GM10847 (cell line): Measurements from ENCODE around the gene NCKIPSD.

Experiments
- POLR2A ChIP-seq: IDR thresholded peaks from 2 replicates; pipeline ENCODE4 v1.6.1; 2011; ENCODE audit not compliant: insufficient read length; ENCODE audit errors: extremely low read depth

Gene NCKIPSD

GRCh38 chr3:48639944-48640606 lies 45.6 kb downstream of the NCKIPSD start:
- TF ChIP-seq POLR2A = no peak

- TF ChIP-seq POLR2A = no peak
Measured at GRCh38 chr3:48637305-48637704, 48.4 kb downstream of the NCKIPSD start.

DNA sequence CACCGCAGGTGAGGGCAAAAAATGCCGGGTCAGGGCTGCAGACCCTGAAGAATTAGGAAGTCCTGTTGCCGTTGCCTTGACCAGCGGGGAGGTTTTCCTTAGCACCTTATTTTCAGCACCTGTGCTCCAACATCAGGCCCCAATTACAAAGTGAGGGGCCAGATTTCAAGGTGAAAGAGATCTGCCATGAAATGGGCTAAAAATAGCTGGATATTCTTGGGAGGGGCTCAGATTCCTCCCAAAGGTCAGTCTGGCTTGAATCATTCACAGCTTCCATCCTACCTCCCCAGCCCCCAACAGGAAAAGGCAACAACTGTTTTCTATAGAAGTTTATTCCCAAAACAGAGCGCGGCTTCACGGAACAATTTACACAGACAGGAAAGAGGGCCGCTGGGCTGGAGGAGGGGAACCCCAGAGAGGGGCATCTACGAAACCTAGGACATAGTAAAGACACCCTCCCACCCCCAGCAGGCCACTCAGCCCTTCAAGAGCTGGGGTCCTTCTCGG lies 49.5 kb downstream of the NCKIPSD start:
- no peak for TF ChIP-seq POLR2A

GRCh38 chr3:48635222-48636021 lies 50.3 kb downstream of the NCKIPSD start, which contains the start of gene SLC26A6:
TSS of gene SLC26A6 (minus strand) at chr3:48635461. CDS start at chr3:48635393, 68 bp downstream.
- TF ChIP-seq POLR2A = peak; percentile 30

DNA sequence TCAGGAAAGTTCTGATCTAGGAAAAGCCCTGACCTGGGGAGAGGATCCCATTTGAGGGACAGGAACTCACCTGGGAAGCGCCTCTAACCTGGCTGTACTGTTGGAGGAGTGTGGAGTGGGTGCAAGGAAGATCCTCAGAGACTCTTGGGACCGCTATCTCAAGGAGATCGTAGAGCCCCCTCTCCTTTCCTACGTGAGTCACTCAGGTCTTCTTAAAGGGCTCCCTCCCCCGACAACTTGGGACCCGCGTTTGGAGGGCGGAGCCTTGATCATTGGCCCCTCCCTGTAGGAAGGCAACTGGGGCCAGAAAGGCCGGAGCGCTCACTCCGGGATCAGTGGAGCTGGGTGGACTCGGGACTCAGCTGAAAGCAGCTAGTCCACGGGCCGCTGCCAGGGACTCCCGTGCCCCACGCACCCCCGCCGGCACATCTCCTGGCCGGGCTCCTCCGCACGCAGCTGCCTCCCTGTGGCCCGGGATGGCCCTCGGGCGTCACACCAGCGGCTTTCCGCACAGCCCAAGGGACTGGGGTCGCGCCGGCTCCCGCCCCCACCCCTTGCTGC lies 51.0 kb downstream of the NCKIPSD start:
- no peak for TF ChIP-seq POLR2A

DNA sequence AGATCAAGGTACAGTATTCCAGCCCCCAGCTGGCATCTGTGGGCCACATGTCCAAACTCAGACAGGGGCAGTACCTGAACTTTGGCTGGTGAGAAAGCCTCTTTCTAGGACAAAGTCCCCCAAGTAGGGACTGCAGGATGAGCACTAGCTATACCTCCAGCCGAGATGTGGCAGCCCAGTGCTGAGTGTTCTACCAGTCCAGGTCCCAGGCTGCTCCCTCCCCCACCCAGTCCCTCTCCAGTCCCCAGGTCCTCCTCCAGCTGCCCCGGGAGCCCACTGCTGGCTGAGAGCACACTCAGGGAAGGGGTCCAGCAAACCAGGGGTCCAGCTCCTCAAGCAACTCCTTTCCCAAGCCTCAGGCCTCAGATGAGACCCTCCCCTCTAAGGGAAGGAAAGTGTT lies 52.0 kb downstream of the NCKIPSD start:
- no peak for TF ChIP-seq POLR2A

DNA sequence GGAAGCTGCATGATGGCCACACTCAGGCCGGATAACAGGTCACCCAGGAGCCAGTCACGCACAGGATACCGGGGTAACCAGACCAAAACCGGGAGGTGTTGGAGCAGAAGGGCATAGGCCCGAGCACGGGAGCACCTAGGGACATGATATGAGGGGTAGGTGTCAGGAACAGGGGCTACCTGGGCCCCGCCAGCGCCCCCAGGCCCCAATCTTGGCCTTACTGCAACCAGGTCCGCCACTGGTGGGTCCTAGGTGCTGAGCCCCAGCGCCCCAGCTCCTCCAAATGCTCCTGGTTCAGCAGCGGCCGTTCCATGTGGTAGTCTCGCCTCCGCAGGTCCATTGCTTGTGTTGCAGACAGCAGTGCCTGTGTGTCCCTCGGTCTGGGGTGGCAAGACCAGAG lies 52.5 kb downstream of the NCKIPSD start:
- no peak for TF ChIP-seq POLR2A

DNA sequence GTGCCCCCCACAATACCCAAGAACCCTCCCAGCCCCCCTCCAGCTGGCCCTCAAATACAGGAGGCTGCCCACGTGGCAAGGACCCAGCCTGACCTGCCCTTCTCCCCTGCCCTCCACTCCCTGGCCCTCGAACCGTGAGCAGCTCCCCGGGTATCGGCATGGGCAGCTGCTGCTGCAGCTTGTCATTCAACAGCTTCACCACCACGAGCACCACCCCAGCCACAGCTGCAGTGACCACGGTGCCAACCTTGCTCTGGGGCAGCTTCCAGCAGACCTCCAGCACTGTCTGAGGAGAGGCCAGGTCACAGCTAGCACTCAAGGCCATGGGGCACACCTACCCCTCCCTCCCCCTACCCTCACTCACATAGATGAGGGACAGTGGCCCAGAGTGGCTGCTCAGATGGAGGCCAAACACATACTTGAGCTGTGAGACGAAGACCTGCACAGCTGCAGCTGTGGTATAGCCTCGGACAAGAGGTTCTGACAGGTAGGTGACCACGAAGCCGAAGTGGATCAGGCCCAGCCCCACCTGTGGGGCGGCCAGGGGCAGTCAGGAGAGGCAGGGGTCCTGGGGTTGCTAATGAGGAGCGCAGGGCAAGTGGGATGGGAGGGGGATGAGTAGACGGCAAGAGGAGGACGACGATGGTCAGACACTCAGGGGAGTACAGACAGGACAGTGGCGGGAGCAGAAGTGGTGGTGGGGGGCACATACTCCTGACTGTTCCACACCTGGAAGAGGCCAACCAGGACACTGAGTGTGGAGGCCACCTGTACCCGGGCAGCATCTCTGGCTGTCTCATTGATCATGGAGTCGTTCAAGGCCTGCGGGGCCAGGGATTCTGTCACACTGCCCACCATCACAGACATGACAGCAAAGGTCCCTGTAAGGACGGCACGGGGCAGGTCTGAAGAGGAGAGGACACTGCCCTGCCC lies 53.9 kb downstream of the NCKIPSD start:
- TF ChIP-seq POLR2A = no peak

DNA sequence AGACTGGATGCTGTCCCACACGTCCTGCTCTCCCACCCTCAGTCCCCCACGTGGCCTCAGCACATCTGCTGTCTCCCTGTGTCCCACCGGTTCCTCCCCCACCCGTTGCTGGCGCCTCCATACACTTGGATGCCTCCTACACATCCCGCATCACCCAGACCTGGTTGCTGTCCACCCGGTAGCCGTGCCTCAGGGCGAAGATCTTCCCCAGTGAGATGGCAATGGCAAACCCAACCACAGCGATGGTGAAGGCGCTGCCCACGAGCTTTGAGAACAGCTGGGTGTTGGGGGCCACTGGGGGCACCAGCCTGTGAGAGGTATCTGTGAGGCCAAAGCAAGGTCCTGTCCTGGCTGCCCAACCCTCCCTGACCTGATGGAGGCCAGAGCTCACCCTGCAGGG lies 54.9 kb downstream of the NCKIPSD start:
- no peak for TF ChIP-seq POLR2A

DNA sequence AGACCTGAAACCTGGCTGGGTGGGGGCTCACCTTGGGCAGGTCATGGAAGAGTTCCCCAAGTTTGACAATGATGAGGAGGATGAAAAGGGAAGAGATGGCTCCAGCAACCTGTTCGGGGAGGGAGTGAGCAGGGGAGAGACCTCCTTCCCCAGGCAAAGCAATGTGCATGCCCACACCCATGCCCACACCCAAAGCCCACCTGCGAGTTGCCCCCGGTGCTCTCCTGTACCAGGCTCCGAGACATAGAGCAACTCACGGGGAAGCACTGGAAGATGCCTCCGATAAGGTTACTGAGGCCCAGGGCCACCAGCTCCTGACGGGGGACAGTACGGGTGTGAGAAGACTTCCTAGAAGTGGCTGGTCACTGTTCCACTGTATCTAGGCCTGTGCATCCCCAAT lies 55.3 kb downstream of the NCKIPSD start:
- no peak for TF ChIP-seq POLR2A

DNA sequence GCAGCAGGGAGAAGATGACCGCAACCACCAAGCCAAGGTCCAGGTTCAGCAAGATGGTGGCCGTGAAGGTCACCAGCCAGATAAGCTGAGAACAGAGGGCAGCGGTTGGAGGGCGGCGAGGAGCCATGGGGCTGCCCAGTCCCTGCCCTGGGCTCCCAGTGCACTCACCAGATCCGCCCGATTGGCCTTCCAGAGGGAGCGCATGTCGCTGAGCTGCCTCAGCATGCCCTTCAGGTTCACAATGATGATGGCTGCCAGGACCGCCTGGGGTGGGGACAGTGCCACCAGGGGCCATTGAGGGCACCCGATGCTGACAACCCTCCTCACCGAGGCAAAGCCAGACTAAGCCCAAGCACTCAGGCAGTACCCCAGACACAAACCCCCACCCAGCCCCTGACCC lies 55.8 kb downstream of the NCKIPSD start:
- TF ChIP-seq POLR2A = no peak

DNA sequence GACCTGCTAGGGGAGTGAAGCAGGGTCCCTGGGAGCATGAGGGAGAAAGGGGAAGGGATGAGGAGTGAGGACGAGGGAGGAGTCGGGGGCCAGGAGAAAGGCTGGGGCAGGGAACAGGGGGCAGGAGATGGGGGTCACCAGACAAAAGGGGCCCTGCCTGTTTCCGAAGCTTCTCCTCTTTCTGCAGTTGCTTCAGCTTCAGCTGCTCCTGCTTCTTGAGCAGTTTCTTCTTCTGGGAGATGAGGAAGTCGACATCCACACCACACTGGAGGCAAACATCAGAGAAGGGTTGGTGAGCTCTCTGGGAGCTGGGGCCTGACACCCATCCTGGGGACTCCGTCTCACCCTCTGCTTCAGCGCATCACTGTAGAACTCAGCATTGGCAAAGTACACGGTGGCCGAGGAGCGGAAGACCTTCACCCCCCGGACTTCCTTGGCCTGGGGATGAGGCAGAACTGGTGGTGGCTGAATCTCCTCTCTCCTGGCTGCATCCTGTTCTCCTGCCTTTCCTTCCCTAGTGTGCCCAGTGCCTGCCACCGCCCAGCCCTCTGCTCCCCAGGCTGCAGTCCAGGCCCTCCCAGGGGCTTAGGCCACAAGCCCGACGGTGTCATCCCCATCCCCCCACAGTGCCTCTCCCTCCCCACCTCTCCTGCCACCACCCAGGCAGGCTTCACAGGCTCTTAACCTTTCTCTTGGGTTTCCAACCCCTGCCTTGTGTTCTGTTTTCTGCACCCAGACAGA lies 57.3 kb downstream of the NCKIPSD start:
- no peak for TF ChIP-seq POLR2A

GRCh38 chr3:48625600-48625999 lies 60.1 kb downstream of the NCKIPSD start:
- no peak for TF ChIP-seq POLR2A

- TF ChIP-seq POLR2A = no peak
Measured at GRCh38 chr3:48624767-48625166, 60.9 kb downstream of the NCKIPSD start.
